HL-60 (cell line): ENCODE results near the gene HINT2.

Experiments used
- DNase-seq, 2 experiments: peaks; one replicate each; pipeline ENCODE4 v3.0.0-alpha.2; 2010 to 2020; ENCODE audit warnings: low read depth in 1 of 2, low spot score in 1 of 2
- H3K27ac ChIP-seq: fragments of 250-450 bp; sonication (Bioruptor Pico); replicated peaks from 2 replicates; pipeline ENCODE4 v1.5.1; 2020; ENCODE audit warnings: mild to moderate bottlenecking, moderate library complexity
- H3K27me3 ChIP-seq: fragments of 250-450 bp; sonication (Bioruptor Pico); 2 replicates; pipeline ENCODE4 v1.5.1; 2021; ENCODE audit warnings: mild to moderate bottlenecking, moderate library complexity; ENCODE audit not compliant: insufficient read depth, poor library complexity, severe bottlenecking
- H3K4me3 ChIP-seq: replicated peaks from 2 replicates; pipeline ENCODE4 v1.5.1; 2011; ENCODE audit warnings: mild to moderate bottlenecking, control low read depth, low read length; ENCODE audit not compliant: insufficient read depth
- GABPA ChIP-seq: IDR thresholded peaks from 2 replicates; pipeline ENCODE4 v1.6.1; 2012; ENCODE audit warnings: low read depth
- POLR2AphosphoS5 ChIP-seq: IDR thresholded peaks from 2 replicates; pipeline ENCODE4 v1.6.1; 2012; ENCODE audit warnings: low read depth
- SPI1 ChIP-seq: IDR thresholded peaks from 2 replicates; pipeline ENCODE4 v1.6.1; 2012; ENCODE audit warnings: low read depth, mild to moderate bottlenecking, borderline replicate concordance
- TF ChIP-seq, protein P1 (sequence below): IDR thresholded peaks from 2 replicates; pipeline ENCODE4 v1.6.1; 2012; ENCODE audit warnings: low read depth; ENCODE audit not compliant: insufficient replicate concordance
- TF ChIP-seq, protein P2 (sequence below): IDR thresholded peaks from one replicate; pipeline ENCODE4 v1.5.1; 2011; ENCODE audit warnings: low read length, control low read depth, inconsistent platforms; ENCODE audit not compliant: insufficient read depth

Gene HINT2

DNA sequence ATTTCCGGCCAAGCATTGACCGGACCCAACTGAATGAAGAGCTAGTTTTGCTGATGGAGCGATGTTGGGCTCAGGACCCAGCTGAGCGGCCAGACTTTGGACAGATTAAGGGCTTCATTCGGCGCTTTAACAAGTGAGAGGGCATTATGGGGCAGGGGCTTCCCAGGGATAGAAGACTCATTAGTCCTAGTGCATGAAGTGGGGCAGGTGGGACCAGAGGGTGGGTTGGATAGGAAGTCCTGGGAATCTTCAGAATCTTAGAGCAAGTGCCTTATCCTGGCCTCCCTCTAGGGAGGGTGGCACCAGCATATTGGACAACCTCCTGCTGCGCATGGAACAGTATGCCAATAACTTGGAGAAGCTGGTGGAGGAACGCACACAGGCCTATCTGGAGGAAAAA lies 8.7 kb downstream of the HINT2 start:
- DNase-seq: no peak
- TF ChIP-seq POLR2AphosphoS5 (no peak), SPI1 (no peak), GABPA (no peak)
- TF ChIP-seq, protein P1, sequence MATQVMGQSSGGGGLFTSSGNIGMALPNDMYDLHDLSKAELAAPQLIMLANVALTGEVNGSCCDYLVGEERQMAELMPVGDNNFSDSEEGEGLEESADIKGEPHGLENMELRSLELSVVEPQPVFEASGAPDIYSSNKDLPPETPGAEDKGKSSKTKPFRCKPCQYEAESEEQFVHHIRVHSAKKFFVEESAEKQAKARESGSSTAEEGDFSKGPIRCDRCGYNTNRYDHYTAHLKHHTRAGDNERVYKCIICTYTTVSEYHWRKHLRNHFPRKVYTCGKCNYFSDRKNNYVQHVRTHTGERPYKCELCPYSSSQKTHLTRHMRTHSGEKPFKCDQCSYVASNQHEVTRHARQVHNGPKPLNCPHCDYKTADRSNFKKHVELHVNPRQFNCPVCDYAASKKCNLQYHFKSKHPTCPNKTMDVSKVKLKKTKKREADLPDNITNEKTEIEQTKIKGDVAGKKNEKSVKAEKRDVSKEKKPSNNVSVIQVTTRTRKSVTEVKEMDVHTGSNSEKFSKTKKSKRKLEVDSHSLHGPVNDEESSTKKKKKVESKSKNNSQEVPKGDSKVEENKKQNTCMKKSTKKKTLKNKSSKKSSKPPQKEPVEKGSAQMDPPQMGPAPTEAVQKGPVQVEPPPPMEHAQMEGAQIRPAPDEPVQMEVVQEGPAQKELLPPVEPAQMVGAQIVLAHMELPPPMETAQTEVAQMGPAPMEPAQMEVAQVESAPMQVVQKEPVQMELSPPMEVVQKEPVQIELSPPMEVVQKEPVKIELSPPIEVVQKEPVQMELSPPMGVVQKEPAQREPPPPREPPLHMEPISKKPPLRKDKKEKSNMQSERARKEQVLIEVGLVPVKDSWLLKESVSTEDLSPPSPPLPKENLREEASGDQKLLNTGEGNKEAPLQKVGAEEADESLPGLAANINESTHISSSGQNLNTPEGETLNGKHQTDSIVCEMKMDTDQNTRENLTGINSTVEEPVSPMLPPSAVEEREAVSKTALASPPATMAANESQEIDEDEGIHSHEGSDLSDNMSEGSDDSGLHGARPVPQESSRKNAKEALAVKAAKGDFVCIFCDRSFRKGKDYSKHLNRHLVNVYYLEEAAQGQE: no peak
- TF ChIP-seq, protein P2, sequence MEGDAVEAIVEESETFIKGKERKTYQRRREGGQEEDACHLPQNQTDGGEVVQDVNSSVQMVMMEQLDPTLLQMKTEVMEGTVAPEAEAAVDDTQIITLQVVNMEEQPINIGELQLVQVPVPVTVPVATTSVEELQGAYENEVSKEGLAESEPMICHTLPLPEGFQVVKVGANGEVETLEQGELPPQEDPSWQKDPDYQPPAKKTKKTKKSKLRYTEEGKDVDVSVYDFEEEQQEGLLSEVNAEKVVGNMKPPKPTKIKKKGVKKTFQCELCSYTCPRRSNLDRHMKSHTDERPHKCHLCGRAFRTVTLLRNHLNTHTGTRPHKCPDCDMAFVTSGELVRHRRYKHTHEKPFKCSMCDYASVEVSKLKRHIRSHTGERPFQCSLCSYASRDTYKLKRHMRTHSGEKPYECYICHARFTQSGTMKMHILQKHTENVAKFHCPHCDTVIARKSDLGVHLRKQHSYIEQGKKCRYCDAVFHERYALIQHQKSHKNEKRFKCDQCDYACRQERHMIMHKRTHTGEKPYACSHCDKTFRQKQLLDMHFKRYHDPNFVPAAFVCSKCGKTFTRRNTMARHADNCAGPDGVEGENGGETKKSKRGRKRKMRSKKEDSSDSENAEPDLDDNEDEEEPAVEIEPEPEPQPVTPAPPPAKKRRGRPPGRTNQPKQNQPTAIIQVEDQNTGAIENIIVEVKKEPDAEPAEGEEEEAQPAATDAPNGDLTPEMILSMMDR: no peak
- no peak overlapping the region for H3K27ac ChIP-seq
- H3K27me3 ChIP-seq: no peaks in the 10 kb centered on the region
- H3K4me3 ChIP-seq: no peak overlapping the region

DNA sequence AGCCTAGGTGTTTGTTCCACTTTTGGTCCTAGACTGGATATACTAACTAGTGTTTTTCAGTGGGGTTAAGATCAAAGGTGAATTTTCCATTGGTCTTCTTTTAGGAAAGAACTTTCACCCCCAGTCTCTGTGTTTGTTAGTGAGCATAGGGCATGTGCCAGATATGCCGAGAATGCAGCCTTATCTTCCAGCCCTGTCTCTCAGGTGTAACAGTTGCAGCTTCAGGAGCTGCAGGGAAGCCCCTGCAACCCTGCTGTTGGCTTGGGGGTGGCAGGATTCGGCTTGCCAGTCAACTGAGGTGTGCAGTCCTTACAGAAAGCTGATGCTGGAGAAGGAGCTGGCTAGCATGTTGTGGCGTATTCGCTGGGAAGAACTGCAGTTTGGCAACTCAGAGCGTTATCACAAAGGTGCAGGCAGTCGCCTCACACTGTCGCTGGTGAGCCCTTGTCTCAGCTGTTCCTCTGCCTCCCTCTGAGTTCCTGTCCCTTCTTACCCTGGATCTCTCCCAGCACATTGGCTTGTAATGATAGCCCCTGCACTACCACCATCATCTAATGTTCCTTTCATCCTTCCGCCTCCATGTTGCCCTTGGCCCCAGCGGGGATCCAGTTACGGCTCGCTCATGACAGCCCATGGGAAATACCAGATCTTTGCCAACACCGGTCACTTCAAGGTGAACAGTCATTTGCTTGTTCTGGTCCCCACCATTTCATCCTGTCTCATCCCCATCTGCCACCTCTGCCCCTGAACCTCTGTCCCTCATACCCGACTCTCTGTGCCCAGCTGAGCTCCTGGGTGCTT lies 13.3 kb downstream of the HINT2 start:
- TF ChIP-seq SPI1: no peak
- no peak for DNase-seq
- Histone ChIP-seq H3K27me3 (no peaks in the 10 kb centered on the region), H3K4me3 (no peak overlapping the region), H3K27ac (no peak overlapping the region)

DNA sequence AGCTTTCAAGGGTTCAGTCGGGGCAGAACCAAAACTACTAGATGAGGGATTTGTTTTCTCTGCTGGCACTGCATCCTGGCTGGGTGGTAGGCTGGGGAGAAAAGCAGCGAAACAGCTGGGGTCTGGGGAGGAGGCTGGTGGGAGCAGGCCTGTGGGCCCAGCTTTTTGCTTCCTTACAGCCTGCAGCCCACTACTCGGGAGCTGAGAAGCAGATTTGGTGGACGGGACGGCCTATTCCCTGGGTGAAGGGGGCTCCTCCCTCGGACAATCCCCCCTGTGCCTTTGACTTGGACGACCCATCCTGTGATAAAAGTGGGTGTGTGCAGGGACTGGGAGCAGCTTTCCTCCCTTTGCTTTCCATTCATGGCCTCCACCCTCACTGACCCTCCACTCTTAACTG lies 14.3 kb downstream of the HINT2 start:
- TF ChIP-seq, protein P2: no peak
- no peak for TF ChIP-seq GABPA
- TF ChIP-seq POLR2AphosphoS5: no peak
- no peak for TF ChIP-seq SPI1
- TF ChIP-seq, protein P1: no peak
- Histone ChIP-seq H3K4me3 (no peak overlapping the region), H3K27me3 (no peaks in the 10 kb centered on the region), H3K27ac (no peak overlapping the region)
- DNase-seq: no peak

DNA sequence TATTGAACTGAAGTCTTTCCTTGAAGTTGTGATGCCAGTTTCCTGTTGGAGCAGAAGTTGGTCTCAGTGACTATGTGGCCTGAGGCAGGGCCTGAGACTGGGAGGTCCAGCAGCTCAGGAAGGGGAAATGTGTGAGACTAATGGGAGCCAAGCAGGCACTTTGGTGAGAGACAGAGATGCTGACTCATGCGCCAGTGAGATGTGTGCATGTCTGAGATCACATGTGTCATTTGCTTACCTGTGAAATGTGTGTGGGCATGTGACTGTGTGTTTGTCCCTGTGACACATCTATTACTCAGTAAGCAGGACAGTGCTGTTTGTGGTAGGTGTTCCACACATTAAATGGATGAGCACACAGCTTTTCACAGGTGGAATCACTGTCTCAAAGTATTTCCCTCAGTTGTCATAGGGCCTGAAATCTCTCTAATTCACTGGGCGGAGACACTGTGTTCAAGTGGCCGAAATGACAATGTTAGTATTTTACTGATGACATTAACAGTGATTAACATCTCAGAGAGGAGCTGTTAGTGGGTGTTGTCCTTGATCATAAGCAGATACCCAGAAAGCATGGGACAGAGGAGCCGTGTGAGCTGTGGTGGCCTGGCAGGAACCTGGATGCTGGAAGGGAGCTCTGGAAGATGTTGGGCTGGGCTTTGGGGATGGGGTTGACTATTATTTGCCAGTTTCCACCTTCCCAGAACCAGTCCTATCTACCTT lies 16.0 kb downstream of the HINT2 start:
- H3K4me3 ChIP-seq: no peak overlapping the region
- no peaks in the 10 kb centered on the region for H3K27me3 ChIP-seq
- no peak overlapping the region for H3K27ac ChIP-seq
- no peak for TF ChIP-seq SPI1
- no peak for TF ChIP-seq POLR2AphosphoS5
- TF ChIP-seq, protein P1: no peak
- TF ChIP-seq, protein P2: no peak
- no peak for TF ChIP-seq GABPA
- DNase-seq: peak in 1 of 2 experiments; percentile 3
